OCI-LY1 (cell line): ENCODE measurements around the gene ADCY7.

Source experiments
- H2AFZ ChIP-seq: fragments of 200-600 bp; sonication (generic), shearing (Covaris generic); 2 replicates; pipeline ENCODE4 v1.6.0; 2014; ENCODE audit warnings: antibody characterized with exemption, mild to moderate bottlenecking, low read length
- H3F3A ChIP-seq: fragments of 200-600 bp; sonication (generic), shearing (Covaris generic); 2 replicates; pipeline ENCODE4 v1.6.0; 2014; ENCODE audit warnings: mild to moderate bottlenecking, antibody characterized with exemption, low read length, moderate library complexity; ENCODE audit not compliant: insufficient read depth
- H3K27ac ChIP-seq: fragments of 200-600 bp; sonication (generic); 2 replicates; pipeline ENCODE4 v1.5.1; 2014; ENCODE audit warnings: low read length, mixed run types, mild to moderate bottlenecking, low read depth; ENCODE audit not compliant: poor library complexity, severe bottlenecking
- H3K27me3 ChIP-seq: fragments of 200-600 bp; sonication (generic); 2 replicates; pipeline ENCODE4 v1.6.0; 2014; ENCODE audit warnings: antibody characterized with exemption, mild to moderate bottlenecking, low read length, moderate library complexity; ENCODE audit not compliant: insufficient read depth
- H3K36me3 ChIP-seq: fragments of 200-600 bp; sonication (generic); 2 replicates; pipeline ENCODE4 v1.6.1; 2014; ENCODE audit warnings: mild to moderate bottlenecking, antibody characterized with exemption, low read length, moderate library complexity, mixed read lengths; ENCODE audit not compliant: insufficient read depth
- H3K4me1 ChIP-seq: fragments of 200-600 bp; sonication (generic); 2 replicates; pipeline ENCODE4 v1.5.1; 2014; ENCODE audit warnings: mild to moderate bottlenecking, low read length, moderate library complexity; ENCODE audit not compliant: insufficient read depth, severe bottlenecking
- H3K4me2 ChIP-seq: fragments of 200-600 bp; sonication (generic), shearing (Covaris generic); 2 replicates; pipeline ENCODE4 v1.6.1; 2014; ENCODE audit warnings: low read length
- H3K4me3 ChIP-seq: fragments of 200-600 bp; sonication (generic); 2 replicates; pipeline ENCODE4 v1.5.1; 2014; ENCODE audit warnings: low read length, low read depth, mild to moderate bottlenecking, mixed read lengths; ENCODE audit not compliant: poor library complexity, severe bottlenecking
- H3K79me2 ChIP-seq: fragments of 200-600 bp; shearing (Covaris generic); 2 replicates; pipeline ENCODE4 v1.6.1; 2016; ENCODE audit warnings: mixed run types, low read length, mixed read lengths; ENCODE audit not compliant: insufficient read depth
- H3K9ac ChIP-seq: fragments of 200-600 bp; sonication (generic), shearing (Covaris generic); 2 replicates; pipeline ENCODE4 v1.6.1; 2014; ENCODE audit warnings: mild to moderate bottlenecking, low read length, mixed read lengths
- H3K9me2 ChIP-seq: fragments of 200-600 bp; sonication (generic), shearing (Covaris generic); 2 replicates; pipeline ENCODE4 v1.6.1; 2014; ENCODE audit warnings: low read depth, mild to moderate bottlenecking, low read length, mixed read lengths
- H3K9me3 ChIP-seq: fragments of 200-600 bp; shearing (Covaris generic); 2 replicates; pipeline ENCODE4 v1.6.1; 2014; ENCODE audit warnings: low read length, mixed read lengths
- H4K20me1 ChIP-seq: fragments of 200-600 bp; sonication (generic), shearing (Covaris generic); 2 replicates; pipeline ENCODE4 v1.6.0; 2016; ENCODE audit warnings: mild to moderate bottlenecking, low read length; ENCODE audit not compliant: insufficient read depth
- CTCF ChIP-seq: fragments of 200-600 bp; sonication (generic), shearing (Covaris generic); IDR thresholded peaks from 2 replicates; pipeline ENCODE4 v1.5.1; 2017; ENCODE audit warnings: mild to moderate bottlenecking, antibody characterized with exemption, low read length, moderate library complexity, mixed read lengths
- EZH2 ChIP-seq: fragments of 200-600 bp; sonication (generic), shearing (Covaris generic); IDR thresholded peaks from 2 replicates; pipeline ENCODE4 v1.8.0; 2017; ENCODE audit warnings: borderline replicate concordance, mixed run types, mild to moderate bottlenecking, antibody characterized with exemption, low read length, moderate library complexity, mixed read lengths

Gene ADCY7

GRCh38 chr16:50293994-50294855, 27.9 kb downstream of the ADCY7 start:
- no peak overlapping the region for H3K4me2 ChIP-seq
- peaks cover 56% of the 10 kb centered on the region for H3K36me3 ChIP-seq
- no peaks in the 10 kb centered on the region for H3K4me1 ChIP-seq
- no peaks in the 10 kb centered on the region for H3K9me2 ChIP-seq
- no peaks in the 10 kb centered on the region for H3K9me3 ChIP-seq
- H4K20me1 ChIP-seq, result no peaks in the 10 kb centered on the region
- H3F3A ChIP-seq, result no peaks in the 10 kb centered on the region
- H3K27me3 ChIP-seq, result no peaks in the 10 kb centered on the region
- no peaks in the 10 kb centered on the region for H3K79me2 ChIP-seq
- no peak for TF ChIP-seq EZH2
- TF ChIP-seq CTCF, result no peak
- no peak overlapping the region for H3K9ac ChIP-seq
- H3K27ac ChIP-seq, result no peak overlapping the region
- H3K4me3 ChIP-seq, result no peak overlapping the region
- no peak overlapping the region for H2AFZ ChIP-seq

- Histone ChIP-seq H4K20me1 (no peaks in the 10 kb centered on the region), H3F3A (no peaks in the 10 kb centered on the region), H3K9me3 (no peaks in the 10 kb centered on the region), H3K4me3 (no peak overlapping the region), H3K27me3 (no peaks in the 10 kb centered on the region), H3K4me2 (no peak overlapping the region), H3K27ac (no peak overlapping the region), H3K36me3 (peaks cover 52% of the 10 kb centered on the region), H2AFZ (no peak overlapping the region), H3K9me2 (no peaks in the 10 kb centered on the region), H3K4me1 (no peaks in the 10 kb centered on the region), H3K79me2 (no peaks in the 10 kb centered on the region), H3K9ac (no peak overlapping the region)
- TF ChIP-seq CTCF (no peak), EZH2 (no peak)
Measured at GRCh38 chr16:50294955-50295354, 28.6 kb downstream of the ADCY7 start.

GRCh38 chr16:50295541-50296132, 29.3 kb downstream of the ADCY7 start:
- H3K9me2 ChIP-seq, result no peaks in the 10 kb centered on the region
- H3K4me1 ChIP-seq, result no peaks in the 10 kb centered on the region
- H3K4me2 ChIP-seq, result no peak overlapping the region
- TF ChIP-seq EZH2 (no peak), CTCF (no peak)
- peaks cover 46% of the 10 kb centered on the region for H3K36me3 ChIP-seq
- no peaks in the 10 kb centered on the region for H3K79me2 ChIP-seq
- H3K9me3 ChIP-seq, result no peaks in the 10 kb centered on the region
- no peak overlapping the region for H3K27ac ChIP-seq
- no peaks in the 10 kb centered on the region for H4K20me1 ChIP-seq
- no peak overlapping the region for H3K9ac ChIP-seq
- H3K4me3 ChIP-seq, result no peak overlapping the region
- H3F3A ChIP-seq, result no peaks in the 10 kb centered on the region
- H2AFZ ChIP-seq, result no peak overlapping the region
- H3K27me3 ChIP-seq, result no peaks in the 10 kb centered on the region
